Stimulated activated CD4-positive, alpha-beta T cell treated with anti-CD3 and anti-CD28 coated beads, Interleukin-1b, Interleukin-23, amount 100 ng/mL, for 1 hour (primary cell): ENCODE results near the gene IGSF21.

ENCODE experiments used
- DNase-seq, 2 donors: peaks; one replicate each; pipeline ENCODE4 v3.0.0-alpha.2; 2020; ENCODE audit warnings: low read depth in 2 of 2

Gene IGSF21

DNA sequence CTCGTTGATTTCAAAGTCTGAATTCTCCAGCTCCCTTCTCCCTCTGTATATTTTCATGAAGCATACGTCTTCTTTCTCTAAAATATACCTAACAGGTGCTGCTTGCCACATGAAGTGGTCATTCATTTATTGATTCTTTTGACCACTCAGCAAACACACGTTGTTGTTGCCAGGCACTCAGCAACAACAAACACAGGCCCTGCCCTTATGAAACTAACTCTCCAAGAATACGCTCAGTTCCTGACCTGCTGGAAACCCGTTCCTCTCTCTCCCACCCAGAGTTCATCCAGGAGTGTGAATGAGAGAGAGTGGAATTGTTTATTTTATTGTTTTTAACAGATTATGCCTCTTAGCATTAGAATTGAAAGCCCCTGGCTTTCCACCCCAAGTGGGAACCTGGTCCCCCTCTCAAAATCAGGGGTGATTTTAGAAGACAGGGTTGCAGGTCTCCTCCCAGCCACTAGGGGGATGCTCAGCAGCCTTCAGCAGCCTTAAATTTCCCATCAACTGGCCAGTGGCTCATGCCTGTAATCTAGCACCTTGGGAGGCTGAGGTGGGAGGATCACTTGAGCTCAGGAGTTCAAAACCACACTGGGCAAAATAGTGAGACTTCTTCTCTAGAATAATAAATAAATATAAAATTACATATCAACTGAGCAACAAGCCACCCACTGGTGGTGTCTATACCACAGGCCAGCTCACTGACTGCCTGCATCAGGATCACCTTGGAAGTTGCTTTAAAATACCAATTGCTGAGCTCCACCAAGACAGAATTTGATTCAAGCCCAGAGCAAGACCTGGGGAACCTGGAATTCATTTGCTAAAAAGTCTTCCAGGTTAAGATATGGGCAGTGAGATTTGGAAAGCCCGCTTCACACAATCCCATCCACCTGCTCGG, 192.1 kb downstream of the IGSF21 start:
- DNase-seq, result no peak

DNA sequence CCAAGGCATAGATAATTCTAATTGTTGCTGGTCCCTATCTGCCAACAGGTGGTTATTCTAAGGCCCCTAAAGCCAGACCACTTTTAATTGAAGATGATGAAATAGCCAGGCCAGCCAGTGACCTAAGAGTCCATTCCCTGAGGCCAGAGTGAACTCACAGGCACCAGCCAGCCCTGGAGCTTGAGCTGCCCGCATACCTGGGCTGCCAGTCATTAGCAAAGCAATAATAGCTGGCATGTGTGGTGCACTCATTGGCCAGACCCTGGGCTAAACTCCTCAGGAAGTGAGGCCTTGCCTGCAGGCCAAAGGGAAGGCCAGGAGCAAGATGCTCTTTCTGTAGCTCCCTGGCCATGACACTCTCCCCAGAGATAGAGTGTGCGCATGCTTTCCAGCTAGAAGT, 192.8 kb downstream of the IGSF21 start:
- no peak for DNase-seq

DNA sequence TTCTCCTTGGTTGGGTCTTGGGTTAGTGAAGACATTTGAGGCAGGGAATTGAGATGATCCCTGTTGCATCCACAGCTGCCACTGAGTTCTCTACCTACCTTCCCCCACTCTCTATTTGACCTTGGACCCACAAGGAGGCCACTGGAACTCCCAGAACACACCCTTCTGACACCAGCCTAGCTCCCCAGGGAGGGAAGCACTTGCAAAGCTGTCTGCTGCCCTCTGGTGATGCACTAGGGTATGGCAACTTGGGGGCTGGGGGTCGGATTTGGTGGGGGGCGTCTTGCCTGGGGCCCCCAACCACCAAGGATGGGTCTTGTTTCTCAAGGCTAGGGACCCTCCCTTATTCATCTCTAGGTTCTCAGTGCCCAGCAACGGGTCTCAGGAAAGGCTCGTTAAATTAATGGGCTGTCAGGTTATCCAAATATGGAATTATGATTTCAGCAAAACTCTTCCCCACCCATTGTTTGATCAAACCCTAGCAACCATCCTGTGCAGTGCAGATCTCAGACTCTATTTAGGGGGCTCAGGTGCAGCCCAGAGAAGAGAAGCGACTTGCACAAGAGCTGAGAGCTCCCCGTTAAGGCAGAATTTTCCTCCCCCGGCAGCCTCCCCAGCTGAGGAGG, 195.3 kb downstream of the IGSF21 start:
- DNase-seq, result no peak

DNA sequence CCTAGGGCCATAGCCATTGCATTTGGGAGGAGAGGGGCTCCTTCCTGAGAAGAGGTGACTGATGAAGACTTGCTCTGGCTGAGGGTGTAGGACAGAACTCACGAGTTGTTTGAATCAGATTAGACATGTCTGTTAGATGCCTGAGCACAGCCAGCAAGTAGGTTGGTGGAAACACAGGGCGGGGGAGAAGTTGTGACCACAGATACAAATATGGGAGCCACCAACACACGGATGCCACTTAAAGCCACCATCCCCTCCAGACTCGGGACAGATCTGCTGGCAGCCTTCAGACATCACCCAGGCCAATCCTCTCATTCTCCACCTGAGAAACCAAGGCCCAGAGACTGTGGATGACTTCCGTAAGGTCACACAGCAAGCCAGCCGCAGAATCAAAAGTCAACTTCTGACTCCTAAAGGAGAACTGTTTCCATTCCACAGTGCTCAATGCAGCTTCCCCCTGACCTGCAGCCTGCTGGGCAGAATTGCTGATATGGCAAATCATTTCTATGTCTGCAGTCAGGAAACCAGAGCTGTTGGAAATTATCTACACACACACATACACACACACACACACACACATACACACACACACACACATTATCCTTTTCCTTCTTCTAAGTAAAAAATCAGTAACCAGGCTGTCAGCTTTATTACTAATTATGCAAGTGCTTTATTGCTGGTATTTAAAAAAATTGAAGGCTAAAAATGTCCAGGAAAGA, 196.7 kb downstream of the IGSF21 start:
- no peak for DNase-seq

DNA sequence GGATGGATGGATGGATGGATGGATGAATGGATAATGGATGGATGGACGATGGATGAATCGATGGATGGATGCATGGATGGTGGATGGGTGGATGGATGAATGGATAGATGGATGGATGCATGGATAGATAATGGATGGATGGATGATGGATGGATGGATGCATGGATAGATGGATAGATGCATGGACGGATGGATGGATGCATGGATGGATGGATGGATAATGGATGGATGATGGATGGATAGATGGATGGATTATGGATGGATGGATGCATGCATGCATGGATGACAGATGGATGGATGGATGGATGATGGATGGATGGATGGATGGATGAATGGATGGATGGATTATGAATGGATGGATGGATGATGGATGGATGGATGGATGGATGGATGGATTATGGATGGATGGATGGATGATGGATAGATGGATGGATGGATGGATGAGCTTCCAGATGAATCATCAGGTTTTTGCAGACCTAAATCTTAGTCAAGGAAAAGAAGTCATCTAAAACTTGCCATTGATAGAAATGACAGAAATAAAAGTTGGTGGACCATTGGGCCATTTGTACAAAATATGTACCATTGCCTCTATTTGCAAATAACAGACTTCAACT, 197.7 kb downstream of the IGSF21 start:
- no peak for DNase-seq

DNA sequence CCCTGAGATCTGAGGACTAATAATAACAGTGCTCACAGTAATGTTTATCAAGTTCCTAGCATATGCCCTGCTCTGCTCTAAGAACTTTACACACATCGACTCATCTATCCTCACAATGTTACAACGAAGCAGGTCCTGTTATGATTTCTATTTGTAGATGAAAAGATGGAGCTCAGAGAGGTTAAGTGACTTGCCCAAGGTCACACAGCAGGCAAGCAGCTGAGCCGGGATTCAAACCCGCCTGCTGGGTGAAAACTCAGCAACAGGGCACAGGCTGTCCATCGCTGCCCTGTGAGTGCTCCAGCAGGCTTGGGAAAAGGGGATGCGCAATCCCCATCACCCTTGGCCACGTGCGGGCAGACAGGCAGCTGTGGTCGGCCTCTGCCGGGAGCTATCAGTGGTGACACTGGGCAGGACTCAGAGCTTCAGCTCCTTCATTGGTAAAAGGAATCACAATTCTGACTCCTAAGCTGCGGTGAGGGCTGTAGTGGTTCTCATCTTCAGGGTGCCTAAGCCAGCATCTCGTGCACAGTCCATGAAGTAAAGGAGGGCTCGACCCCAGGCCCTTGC, 199.8 kb downstream of the IGSF21 start:
- no peak for DNase-seq

DNA sequence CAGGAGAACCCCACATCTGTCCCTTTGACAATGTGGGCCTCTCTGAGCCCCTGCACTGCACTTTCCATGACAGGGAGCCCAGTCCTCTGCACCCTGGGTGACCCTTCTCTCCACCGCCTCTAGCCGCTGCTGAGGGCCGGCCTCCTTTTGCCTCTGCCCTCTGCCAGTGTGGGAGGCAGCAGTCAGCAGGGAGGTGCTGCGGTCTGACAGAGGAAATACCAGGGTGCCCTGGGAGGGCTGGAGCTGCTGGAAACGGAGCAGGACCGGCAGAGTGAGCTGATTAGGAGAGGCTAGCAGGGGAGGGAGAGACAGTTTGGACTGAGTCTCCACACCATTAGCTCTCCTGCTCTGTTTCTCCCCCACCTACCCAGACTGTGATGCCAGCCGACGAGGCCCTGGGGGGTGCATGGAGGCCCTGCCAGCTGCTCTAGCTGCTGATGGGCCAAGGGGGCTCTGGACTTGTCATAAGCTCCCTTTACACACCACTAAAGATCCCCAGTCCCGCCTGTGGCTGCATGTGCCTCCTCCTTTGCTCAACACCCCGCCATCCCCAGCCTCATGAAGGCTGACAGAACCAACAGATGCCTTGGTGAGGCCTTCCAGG, 202.1 kb downstream of the IGSF21 start:
- no peak for DNase-seq

DNA sequence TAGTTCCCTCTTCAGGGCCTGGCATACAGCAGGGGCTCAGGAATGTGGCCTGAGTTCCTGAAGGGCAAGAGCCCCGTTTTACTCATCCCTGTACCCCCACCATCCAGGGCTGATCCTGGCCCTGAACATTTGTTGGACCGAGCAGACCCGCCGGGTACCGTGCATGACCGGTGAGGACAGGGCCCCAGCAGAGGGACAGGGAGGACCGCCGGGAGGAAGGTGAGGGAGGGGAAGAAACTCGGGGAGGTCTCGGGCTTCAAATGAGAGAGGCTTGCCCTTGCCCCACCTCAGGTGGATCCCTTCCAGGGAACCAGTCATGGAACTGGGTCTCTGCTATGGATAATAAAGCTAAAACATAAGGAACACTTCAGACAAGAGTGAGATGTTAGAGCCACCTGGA, 205.4 kb downstream of the IGSF21 start:
- no peak for DNase-seq

DNA sequence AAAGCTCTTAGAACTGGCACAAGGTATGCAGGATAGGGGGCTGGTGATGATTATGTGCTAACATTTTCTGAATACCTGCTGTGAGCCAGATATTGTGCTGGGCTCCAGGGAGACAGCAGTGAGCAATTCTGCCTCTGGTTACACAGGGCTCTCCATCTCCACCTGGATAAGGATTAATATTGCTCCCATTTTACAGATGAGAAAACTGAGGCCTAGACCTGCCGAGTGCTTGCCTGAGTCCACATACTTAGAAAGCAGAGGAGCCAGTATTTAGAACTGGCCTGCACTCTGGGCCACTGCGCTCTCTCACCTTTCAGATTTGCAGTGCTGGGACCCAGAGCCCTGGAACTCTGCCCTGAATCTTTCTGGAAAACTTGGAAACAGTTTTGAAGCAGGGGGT, 205.9 kb downstream of the IGSF21 start:
- DNase-seq, result no peak

DNA sequence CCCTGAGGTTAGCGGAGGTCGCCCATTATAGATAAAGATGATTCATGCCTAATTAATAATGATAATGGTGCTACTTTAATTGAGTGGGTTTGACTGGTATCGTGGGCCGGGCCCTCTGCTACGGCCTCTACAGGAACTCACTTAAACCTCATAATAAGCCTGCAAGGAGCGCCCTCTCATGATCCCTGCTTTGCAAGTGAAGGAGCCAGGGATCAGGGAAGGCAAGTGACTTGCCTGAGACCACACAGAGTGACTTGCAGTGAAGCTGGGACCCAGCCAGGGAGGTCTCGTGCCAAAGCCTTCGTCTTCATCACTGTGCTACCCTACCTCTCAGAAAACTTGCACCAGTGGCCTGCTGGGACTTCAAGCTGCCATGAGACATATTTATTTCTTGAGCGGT, 206.8 kb downstream of the IGSF21 start:
- no peak for DNase-seq

DNA sequence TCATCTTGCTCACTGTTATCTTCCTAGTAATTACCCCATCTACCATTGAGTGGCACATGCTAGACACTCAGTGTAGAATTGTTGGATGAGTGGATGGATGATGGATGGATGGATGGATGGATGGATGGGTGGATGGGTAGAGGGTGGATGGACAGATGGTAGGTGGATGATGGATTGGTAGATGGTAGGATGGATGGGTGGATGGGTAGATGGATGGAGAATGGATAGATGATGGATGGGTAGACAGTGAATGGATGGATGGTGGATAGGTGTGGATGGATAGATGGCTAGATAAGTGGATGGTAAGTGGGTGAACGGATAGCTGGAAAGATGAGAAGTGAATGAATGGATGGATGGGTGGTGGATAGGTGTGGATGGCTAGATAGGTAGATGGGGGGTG, 207.9 kb downstream of the IGSF21 start:
- DNase-seq, result no peak

DNA sequence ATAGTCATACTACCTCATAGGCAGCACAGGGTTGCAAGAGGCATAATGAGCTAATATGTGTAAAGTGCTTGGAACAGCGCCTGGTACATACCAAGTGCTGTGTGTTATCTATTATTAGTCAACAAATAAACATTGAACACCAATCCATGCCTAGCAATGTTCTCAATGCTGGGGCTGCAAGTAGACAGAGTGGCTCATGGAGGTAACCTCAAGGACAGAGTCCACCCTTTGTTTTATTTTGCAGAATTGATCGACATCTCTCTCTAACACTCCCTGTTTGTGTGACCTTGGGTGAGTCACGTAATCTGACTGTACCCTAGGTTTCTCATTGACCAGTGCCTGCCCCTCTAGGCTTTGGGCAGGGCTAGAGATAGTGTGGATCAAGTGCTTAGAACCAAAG, 209.2 kb downstream of the IGSF21 start:
- no peak for DNase-seq

DNA sequence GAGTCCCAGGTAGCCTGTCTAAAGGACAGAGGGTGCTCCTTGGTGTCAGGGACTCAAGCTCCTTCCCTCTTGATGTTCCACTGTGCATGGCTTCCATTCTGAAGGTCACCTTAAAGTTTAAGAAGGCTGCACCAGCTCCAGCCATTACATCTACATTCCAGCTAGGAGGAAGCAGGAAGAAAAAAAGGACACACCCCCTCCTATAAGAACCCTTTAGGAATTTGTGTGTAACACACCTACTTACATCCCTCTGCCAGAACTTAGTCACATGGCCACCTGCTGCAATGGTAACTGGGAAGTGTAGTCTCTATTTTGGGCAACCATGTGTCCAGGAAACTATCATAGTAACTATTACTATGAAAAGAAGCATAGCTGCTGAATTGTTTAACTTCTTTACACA, 211.5 kb downstream of the IGSF21 start:
- DNase-seq, result no peak

DNA sequence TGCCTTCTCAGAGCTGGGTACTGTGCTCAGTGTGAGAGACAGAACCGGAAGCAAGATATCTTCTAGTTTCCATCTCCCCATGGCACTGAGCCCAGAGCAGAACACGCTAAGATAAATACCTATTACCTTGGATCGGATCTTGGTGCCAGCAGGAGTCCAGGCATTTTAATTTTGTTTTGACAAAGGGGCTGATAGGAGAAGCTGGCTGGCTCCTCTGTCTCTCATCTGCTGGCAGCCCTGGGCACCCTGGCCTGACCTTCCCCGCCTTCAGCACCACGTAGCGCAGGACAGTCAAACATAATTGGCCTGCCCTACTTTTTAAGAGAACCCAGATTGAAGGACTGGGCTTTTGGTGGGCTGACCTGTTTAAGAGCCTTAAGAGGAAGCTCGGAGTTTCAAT, 212.5 kb downstream of the IGSF21 start:
- DNase-seq, result no peak

DNA sequence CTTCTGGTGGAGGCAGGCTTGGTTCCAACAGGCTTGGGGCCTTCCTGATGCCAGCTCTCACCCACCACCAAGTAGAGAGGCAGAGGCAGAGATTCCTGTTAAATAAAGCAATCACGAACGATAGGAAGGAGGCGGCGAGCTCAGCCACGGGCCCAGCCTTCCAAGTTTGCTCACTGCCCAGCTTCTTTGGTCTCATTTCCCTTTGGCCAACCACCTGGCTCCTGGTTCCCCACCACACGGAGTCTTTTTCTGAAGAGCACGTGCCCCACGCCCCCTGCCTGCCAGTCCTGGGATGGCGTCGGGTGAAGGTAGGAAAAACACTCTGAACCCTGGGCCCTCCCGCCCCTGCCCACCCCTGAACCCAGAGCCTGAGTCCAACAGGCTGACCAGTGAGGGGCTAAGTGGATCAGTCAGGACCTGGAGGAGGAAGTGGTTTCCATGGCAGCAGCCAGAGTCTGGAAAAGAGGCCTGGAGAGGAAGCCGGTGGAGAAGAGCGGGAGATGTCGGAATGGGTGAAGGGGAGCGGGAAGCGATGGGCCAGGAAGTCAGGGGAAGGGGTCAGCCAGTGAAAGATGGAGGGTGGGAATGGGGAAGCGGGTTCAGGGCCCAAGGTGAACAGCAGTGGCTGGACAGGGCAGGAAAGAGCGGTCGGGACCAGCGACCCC, 214.9 kb downstream of the IGSF21 start:
- no peak for DNase-seq

DNA sequence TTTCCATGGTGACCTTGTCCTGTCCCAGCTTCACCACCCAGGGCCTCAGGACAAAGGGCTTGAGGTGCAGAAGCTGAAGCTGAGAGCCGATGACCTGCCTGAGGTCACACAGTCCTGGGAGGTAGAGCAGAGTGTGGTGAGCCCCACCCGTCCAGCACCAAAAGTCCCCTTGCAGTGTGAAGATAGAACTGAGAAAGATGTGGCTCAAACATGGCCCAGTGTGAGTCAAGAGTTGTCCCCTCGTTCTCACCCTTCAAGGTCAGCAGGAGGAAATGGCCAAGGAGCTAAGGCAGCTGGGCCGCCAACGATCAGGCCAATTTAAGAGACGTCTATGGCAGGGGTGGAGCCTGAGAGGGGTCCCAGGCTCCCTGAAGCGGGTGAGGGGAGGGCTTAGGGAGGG, 215.7 kb downstream of the IGSF21 start:
- DNase-seq, result no peak

DNA sequence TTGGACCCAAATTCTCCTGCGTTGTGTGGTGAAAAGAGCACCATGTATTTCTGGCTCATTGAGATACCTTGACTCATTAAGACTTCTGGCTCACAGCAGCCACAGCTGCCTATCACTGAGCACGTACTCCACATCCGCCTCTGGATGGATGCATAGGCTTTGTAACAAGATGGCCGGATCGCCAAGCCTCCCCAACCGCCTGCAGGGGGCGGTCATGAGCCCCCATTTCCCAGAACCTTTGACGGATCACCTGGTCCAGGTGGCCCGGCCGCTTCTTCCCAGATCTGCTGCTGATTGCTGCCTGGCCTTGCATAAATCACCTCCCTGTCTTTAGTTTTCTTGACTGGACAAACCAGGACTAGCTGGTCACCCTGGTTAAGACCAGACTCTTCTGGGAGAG, 216.6 kb downstream of the IGSF21 start:
- no peak for DNase-seq

DNA sequence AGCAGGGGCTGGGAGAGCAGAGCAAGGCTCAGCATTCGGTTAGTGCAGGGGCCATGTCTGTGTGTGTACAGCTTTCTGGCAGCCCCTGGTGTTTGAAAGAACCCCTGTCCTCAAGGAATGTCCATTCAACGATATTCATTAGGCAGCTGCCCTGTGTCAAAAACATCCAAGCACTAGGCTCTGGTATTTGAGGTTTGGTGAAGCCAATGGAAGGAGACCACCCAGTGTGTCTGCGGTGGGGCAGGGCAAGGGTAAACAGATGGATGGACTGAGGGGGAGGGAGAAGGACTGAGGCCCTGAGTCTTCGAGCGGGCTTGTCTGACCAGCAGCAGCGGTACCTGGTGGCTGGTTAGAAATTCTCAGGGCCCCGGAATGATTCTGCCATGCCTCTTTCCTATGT, 217.5 kb downstream of the IGSF21 start:
- no peak for DNase-seq

DNA sequence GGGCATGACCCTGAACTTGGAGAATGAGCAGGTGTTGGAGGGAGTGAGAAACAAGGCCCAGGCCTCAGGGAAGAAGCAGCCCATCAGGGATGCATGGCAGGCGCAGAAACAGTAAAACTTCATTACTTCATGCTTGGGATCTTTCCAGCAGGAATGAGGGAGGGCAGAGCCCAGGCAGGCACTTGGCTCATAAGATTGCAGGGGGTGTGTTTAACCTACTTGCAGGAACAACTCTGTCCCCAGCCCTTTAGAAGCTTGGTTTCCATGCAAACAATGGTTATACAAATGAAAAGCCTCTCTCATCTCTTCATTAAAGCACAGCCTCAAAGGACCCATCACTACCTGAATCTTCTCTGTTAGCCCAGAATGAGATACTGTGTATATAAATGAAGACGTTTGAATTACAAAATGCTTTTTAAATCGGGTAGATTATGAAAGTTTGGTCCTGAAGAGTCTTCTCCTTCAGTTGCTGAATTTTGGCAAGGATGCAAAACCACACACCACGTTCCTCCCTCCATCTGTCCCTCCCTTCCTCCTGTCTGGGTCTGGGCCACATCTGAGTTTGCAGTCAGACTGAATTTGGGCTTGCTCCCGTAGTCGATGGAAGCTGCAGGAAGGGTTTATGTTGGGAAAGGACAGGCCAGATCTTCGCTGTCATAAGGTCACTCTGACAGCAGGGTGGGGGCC, 218.8 kb downstream of the IGSF21 start:
- DNase-seq, result no peak

DNA sequence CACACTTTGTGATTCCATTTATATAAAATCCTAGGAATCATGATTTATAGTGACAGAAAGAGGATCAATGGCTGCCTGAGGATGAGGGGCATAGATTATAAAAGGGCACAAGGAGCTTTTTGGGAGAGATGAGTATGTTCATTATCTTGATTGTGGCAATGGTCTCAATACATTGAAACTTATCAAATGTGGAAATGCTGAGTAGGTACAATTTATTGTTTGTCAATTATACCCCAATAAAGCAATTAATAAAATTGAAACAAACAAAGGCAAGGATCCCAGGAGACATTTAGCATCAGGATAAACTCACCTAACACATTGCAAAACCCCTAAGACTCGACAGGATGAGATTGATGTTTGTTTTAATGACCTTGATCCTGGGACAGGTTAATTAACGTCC, 220.1 kb downstream of the IGSF21 start:
- no peak for DNase-seq

DNA sequence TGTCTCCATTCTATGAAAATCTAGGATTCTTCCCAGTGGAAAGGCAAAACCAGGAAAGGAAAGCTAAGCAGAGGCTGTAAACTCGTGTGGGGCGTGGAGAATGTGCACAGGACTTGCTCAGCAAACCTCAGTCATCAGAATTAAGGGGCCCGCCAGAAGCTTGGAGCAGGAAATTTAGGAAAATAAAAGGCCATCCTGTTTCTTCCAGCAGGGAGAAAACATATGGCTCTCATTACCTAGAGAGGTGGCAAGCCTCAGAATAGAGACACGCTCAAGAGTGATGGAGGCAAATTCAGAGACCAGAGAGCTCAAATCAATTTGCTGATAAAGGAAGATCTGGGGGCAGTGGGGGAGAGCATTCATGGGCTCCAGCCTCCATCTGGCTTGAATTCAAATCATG, 221.2 kb downstream of the IGSF21 start:
- no peak for DNase-seq
